NCI-H1930 (cell line): ENCODE results near the gene SIDT1.
"Not testable (repeated sequence)": the region's sequence is repeated elsewhere in the genome, so short reads cannot be mapped to it uniquely, and the experiment has no call there.

ENCODE experiments used
- DNase-seq, 2 experiments: peaks; one replicate each; lab custom pipeline; 2025; lab: John Stamatoyannopoulos, UW

SIDT1 gene

DNA sequence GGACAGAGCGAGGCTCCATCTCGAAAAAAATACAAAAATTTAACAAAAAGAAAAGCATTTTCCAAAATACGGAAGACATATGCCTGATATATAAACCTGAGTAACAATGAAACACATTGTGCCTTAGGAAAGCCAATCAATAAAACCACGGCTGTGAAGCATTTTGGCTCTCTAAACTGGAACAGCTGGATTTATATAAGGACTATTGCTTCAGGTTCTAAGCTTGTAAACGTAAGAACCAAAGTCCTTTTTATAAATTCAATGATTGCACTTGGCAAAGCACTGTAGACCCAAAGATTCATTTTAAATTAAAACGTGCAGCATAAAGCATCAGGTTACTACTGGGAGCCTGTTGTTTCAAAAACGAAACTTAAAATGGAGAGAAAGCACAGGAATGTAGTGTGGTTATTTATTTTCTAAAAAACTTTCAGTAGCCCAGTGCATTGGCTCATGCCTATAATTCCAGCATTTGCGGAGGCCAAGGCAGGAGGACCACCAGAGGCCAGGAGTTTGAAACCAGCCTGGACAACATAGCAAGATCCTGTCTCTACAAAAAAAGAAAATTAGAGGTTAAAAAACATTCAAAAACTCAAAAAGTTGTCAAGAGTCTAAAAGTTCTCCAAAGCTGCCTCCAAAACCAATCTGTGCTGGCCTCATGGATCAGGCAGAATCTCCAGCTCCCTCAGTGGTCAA is 102.6 kb downstream of the SIDT1 start:
- DNase-seq = no peak

GRCh38 chr3:113636034-113636433 is 103.7 kb downstream of the SIDT1 start:
- not testable (repeated sequence) for DNase-seq

GRCh38 chr3:113637756-113638155 is 105.4 kb downstream of the SIDT1 start:
- no peak for DNase-seq

DNA sequence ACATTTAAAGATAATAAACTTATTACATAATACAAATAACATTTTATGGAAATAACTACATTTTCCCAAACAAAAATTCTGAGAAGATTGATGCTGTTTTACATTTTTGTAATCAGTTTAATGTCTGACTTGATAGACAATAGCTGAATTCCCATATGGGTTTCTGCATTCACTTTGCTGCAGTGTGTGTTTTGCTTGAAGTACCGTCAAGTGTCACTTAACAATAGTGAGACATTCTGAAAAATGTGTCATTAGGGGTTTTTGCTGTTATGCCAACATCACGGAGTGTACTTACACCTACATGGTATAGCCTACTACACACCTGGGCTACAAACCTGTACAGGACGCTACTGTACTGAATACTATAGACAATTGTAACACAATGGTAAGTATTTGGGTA is 106.6 kb downstream of the SIDT1 start:
- DNase-seq = no peak

GRCh38 chr3:113643583-113643982 is 111.2 kb downstream of the SIDT1 start:
- no peak for DNase-seq

GRCh38 chr3:113648524-113648923 is 116.2 kb downstream of the SIDT1 start:
- DNase-seq = no peak

DNA sequence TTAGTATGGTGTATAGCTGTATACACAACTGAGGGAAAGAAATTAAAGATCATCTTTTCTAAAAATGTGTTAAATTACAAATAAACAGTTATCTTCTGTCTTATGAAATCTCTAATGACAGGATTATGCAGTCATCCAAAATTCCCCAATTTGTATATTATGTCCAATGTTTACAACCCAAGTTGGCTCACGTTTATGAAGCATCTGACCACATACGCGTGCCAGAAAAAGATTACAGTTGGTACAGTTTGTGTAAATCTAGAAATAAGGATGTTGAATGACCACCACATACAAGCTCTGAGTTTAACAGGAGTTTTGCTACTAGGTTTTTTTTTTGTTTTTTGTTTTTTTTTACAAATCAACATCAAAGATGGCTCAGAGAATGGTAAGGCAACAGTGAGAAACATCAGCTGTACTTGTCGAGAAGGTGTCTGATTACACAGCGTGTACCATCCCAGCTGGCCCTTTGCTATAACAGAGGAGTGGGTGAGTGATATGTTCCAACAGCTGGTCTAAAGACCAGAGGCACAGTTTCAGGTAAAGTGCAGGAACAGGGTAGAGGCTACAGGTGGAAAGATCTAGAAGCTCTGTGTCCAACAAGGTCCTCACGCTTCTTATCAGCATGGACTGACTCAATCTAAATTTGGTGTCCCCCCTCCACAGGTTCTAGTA is 117.0 kb downstream of the SIDT1 start:
- DNase-seq = no peak

- DNase-seq = no peak
Measured at GRCh38 chr3:113654310-113654709, 122.0 kb downstream of the SIDT1 start.

GRCh38 chr3:113654851-113655250 is 122.5 kb downstream of the SIDT1 start:
- DNase-seq = no peak

- DNase-seq = no peak
Measured at GRCh38 chr3:113658107-113658506, 125.8 kb downstream of the SIDT1 start.

GRCh38 chr3:113659101-113659541 is 126.8 kb downstream of the SIDT1 start:
- no peak for DNase-seq

DNA sequence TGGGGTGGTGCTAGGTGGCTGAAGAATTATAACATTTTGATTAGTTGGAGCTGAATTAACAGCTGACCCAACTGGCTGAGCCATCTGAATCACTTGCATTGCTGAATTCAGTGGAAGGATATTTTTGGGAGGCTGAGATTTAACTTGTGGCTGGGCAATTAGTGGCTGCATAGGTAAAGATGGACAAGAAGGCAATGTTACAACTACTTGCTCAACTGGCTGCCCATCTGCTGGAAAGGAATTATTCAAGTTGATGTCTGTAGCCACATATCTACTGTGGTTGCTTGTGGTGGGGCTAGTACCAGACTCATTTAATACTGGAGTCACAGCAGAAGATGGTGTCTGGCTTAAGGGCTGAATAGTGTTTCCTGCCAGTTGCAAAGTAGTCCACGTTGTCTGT is 127.6 kb downstream of the SIDT1 start:
- no peak for DNase-seq

DNA sequence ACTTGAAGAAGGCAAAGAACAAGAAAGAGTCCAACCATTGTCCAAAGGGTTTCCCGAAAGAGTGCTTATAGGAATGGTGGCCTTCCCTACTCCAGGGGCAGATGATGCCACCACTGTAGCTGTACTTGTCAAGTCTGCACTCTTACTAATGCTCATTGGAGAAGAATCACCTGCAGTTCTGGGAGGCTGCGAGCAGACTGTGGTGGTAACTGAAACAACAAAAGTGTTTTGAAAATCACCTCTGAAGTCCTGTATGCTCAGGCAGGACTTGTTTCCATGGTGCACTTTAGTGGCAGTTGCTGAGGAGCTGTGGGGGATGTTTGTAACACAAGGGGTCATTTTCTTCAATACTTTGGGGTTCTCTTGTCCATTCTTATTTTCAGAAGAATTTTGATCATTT is 128.1 kb downstream of the SIDT1 start:
- no peak for DNase-seq

- DNase-seq = no peak
Measured at GRCh38 chr3:113660896-113661295, 128.5 kb downstream of the SIDT1 start.

DNA sequence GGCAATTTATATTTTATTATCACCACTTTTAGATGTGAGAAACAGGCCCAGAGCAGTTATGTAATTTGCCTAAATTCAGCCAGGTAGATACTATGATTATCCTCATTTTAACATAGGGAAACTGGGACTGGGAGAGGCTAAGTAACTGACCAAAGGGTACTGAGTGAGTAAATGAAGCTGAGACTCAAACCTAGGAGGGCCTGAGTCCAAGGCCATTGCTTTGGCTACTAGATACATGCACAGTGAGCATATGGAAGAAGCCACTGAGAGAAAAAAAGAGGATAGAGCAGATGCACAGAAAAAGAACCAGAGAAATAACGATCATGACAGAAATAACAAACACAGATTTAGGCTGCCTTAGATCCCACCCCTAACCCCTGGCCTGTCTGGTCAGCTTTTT is 130.5 kb downstream of the SIDT1 start:
- no peak for DNase-seq

DNA sequence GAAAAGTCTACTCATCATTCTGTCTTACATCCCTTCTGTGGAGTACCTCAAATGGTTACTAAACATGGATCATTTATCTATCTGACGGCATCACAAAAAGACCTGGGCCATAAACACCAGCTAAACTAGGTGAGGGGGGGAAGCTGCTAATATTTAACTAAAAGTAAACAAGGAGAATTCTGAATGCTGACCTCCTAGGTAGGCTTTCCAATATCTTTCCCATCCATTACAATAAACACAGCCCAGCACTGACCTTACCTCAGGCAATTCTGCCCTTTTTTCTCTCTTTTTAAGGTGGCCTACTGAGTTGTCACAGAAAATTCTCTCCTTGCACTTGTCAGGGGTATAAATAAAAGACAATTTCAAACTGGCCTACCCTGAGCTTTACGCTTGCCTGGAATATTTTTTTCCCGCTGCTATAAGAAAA is 131.0 kb downstream of the SIDT1 start:
- DNase-seq = no peak

GRCh38 chr3:113663761-113664160 is 131.4 kb downstream of the SIDT1 start:
- no peak for DNase-seq

GRCh38 chr3:113664523-113665094 is 132.3 kb downstream of the SIDT1 start:
- no peak for DNase-seq

DNA sequence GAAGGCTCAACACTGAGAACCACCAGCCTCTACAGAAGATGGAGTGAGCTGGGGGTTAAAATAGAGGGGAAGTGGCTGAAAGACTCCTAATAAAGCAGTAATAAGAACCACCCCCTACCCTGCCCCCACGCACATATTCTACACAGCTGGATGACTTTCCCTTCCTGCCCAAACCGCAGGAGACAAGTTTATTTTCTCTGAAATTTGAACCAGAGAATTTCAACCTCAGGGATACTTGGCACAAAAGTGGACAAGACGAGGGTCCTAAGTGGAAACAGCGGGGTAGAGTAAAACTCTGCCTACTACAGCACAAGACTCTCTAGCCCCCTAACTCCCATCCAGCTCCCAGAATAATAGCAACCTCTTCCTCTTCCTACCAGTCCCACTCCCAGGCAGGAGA is 135.7 kb downstream of the SIDT1 start:
- DNase-seq = no peak

GRCh38 chr3:113673593-113673992 is 141.2 kb downstream of the SIDT1 start:
- no peak for DNase-seq

- DNase-seq = no peak
Measured at GRCh38 chr3:113676261-113676660, 143.9 kb downstream of the SIDT1 start.

- no peak for DNase-seq
Measured at GRCh38 chr3:113677737-113678136, 145.4 kb downstream of the SIDT1 start.

GRCh38 chr3:113678773-113679172 is 146.4 kb downstream of the SIDT1 start:
- DNase-seq = no peak
